Measurements from ENCODE around the gene DPH6.

Gene DPH6

GRCh38 chr15:35540885-35541284 lies 5.1 kb downstream of the DPH6 start:
- no peak for DNase-seq (ENCODE audit: low spot score)

DNA sequence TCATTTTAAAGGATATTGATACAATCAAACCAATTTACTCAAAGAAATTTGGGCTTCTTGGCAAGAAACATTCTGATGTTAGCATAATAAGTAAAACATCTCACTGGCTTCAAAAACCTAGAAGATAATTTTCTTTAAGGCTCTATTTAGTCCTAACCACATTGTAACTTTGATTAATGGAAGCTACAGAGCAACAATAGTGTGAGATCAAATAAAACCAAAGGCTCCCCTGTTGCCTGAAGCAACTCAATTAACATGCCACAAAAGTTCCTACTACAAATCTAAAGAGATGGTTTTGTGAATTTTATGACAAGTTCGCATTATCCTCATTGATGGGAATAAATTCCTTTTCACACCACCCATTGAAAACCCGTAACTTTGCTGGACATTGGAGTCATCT lies 5.9 kb downstream of the DPH6 start:
- DNase-seq (ENCODE audit: low spot score), result no peak

GRCh38 chr15:35535365-35535916 lies 10.5 kb downstream of the DPH6 start:
- DNase-seq (ENCODE audit: low spot score), result no peak

- DNase-seq (ENCODE audit: low spot score), result no peak
Measured at GRCh38 chr15:35533130-35534110, 12.5 kb downstream of the DPH6 start.

- no peak for DNase-seq (ENCODE audit: low spot score)
Measured at GRCh38 chr15:35530698-35531097, 15.3 kb downstream of the DPH6 start.

DNA sequence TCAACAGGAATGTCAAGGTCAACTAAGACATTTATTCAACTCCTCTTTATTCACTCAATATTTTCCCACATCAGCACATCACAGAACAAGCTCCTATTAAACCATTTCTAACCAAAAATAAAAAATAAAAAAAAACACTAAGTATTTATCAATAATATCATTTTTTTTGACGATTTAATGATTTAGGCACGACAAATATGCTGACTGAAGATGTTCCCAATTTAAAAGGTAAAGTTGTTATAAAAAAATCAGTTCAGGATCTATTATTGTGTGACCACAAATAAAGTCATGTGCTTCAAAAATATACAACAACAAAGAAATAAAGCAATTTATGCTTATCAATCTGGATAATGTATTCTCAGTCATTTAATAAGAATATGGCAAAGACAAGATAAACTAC lies 16.2 kb downstream of the DPH6 start:
- DNase-seq (ENCODE audit: low spot score), result no peak

DNA sequence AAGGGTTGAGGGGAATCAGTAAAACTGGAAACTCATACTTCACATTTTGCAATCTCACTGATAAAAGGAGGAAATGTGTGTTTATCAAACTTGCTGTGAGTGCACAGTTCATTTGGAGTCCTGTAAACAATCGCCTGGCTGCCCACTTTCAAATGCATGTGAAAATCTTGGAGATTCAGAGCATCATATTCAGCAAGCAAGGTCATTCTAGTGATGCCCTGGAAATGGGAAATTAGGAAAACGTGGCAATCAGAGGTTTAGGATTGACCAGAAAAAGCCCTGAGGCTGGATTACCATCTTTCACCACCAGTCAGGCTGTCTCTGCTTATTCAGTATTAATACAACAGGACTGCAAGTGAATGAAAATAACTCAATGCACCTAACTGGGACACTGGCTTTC lies 23.9 kb downstream of the DPH6 start:
- DNase-seq (ENCODE audit: low spot score), result no peak

DNA sequence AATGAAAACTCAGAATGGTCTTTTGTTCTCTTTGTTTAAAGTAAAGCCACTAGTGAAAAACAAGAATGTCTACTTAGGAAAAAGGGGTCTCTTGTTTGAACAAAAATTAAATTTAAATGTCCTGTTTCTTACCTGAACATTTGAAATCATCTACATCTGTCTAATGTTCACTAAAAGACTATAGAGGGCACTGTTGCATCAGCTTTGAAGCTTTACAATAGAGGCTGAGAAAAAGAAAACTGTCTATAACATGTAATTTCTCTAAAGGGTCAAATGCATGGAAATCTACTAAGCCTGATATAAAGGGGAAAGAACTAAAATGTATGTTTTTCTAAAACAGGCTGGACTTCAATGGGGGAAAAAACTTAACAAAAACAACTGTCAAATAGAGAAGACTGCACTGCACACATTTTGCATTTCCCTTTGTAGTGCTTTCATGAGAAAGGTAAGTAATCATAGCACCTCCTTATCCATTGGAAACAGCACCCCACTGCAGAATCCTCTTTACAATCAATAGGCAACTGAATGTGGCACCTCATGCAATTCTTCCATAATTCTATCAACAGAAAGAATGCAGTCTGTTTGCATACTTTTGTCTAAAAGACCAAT lies 26.3 kb downstream of the DPH6 start:
- DNase-seq (ENCODE audit: low spot score), result no peak

DNA sequence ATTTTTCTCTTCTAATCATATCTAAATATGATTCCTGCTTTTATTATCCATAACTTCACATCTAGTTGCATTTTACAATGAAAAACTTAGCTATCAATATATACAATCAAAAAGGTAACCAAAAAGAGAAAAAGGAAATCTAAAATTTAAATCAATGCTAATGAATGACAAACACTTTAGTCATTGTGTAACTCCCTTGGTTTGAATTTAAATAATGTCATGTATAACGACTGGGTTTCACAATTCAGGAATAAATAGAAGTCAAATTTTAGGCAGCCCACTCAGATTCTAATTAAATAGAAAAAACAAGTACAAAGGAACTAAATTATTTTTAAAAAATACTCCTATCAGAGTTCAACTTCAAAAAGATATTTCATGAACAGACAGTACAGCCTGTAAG lies 26.9 kb downstream of the DPH6 start:
- DNase-seq (ENCODE audit: low spot score), result no peak

GRCh38 chr15:35514759-35515158 lies 31.2 kb downstream of the DPH6 start:
- no peak for DNase-seq (ENCODE audit: low spot score)

GRCh38 chr15:35507932-35508638 lies 37.9 kb downstream of the DPH6 start:
- DNase-seq (ENCODE audit: low spot score), result no peak

DNA sequence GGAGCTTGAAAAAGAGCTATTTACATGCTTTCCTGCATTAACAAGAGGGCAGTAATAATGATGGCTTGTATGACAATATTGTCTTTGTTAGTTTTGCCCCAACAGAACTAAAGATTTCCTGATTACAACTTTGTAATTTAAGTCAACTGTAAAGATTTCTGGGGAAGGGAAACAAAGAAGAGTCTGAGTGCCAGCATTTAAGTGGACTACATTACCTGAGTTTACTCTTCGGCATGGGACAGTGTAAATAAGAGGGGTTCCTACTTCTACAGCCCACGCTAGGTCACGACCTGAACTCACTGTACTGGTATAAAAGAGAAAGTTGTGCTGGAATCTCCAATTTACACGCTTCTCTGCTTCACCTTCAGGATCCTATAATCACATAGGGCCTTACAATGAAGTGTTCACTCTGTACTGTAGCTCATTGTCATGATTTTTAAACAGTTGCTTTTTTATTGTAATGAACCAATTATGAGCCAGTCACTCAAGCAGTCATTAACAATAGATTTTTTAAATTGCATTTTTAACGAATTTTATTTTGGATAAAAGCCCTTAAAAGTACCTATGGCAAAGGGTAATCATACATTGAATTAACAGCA lies 39.6 kb downstream of the DPH6 start:
- DNase-seq (ENCODE audit: low spot score), result no peak

DNA sequence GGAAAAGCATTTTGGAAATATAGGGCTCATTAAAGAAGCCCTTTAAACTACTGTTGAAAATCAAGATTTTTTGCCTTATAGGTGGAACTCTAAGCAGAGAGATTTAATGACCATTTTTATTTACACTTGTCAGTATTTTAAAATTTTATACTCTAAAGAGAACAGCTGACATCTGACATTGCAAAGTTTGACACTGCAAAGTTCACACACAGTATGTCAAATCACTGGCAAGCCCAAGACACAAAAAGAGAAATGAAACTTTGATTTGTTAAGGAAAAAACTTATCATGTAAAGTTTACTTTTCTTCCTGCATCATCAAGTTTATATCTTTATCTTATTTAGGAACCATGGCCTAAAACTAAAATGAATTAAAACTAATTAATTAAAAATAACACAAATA lies 40.2 kb downstream of the DPH6 start:
- DNase-seq (ENCODE audit: low spot score), result no peak

GRCh38 chr15:35505141-35505540 lies 40.8 kb downstream of the DPH6 start:
- no peak for DNase-seq (ENCODE audit: low spot score)

- DNase-seq (ENCODE audit: low spot score), result no peak
Measured at GRCh38 chr15:35499723-35500122, 46.2 kb downstream of the DPH6 start.

DNA sequence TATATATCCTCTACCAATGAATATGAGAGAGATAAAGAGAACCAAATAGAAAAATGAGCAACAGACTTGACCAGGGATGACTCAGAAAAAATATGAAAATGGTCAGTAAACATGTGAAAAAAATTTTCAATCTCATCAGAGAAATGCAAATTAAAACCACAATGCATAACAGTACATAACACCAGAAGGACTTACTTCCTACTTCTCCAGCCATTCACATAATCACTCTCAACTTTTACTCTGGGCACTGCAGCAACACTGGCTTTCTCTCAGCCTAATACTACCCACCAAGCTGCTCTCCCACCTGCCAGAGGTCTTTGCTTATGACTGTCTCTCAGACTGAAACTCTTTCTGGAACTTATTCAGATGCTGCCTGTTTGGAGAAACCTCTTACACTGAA lies 49.4 kb downstream of the DPH6 start:
- no peak for DNase-seq (ENCODE audit: low spot score)

DNA sequence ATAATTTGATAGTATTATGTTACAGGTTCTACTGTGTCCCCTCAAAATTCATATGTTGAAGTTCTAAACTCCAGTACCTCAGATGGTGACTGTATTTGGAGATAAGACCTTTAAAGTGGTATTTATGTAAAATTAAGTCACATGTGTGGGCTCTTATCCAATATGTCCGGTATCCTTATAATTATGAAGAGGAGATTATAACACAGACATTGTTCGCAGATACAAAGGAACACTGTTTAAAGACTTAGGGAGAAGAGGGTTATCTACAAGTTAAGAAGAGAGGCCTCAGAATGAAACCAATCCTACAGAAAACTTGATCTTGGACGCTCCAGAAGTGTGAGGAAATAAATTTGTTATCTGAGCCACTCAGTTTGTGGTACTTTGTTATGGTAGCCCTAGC lies 50.9 kb downstream of the DPH6 start:
- no peak for DNase-seq (ENCODE audit: low spot score)

DNA sequence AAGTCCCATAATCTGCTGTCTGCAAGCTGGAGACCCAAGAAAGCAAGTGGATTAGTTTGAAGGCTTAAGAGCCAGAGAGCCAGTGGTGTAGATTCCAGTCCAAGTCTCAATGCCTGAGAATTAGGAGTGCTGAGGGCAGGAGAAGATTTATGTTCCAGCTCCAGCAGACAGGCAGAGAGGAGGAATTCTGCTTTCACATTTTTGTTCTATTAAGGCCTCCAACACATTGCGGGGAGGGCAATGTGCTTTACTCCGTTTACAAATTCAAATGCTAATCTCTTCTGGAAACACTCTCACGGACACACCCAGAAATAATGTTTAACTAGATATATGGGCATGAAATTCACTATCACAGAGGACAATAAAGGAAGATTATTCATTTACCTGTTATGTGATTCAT lies 54.0 kb downstream of the DPH6 start:
- DNase-seq (ENCODE audit: low spot score), result peak; percentile 45

DNA sequence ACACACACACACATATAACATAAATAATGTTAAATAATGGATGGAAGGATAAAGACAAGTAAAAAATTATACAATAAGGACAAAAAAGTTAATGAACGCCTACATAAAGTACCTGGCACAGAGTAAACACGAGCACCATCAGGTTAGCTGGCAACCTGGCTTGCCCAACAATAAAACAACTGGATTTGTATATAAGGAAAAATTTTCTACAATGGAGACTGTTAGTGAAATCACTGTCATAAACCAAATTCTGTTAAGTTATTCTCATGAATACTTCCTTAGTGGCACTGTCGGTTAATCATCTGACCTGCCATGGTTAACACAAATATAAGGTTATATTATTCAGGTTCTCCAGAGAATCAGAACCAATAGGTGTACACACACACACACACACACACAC lies 54.8 kb downstream of the DPH6 start:
- no peak for DNase-seq (ENCODE audit: low spot score)

- no peak for DNase-seq (ENCODE audit: low spot score)
Measured at GRCh38 chr15:35490511-35490910, 55.5 kb downstream of the DPH6 start.

DNA sequence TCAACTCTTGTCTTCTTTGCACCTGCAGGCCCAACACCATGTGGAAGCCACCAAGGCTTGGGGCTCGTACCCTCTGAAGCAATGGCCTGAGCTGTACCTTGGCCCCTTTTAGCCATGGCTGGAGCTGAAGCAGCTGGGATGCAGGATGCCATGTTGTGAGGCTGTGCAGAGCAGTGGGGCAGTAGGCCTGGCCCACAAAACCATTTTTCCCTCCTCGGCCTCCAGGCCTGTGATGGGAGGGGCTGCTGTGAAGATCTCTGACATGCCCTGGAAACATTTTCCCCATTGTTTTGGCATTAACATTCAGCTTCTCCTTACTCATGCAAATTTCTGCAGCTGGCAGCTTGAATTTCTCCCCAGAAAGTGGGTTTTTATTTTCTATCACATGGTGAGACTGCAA lies 58.5 kb downstream of the DPH6 start:
- DNase-seq (ENCODE audit: low spot score), result no peak

- DNase-seq (ENCODE audit: low spot score), result no peak
Measured at GRCh38 chr15:35486296-35486695, 59.7 kb downstream of the DPH6 start.

All from D341Med (cell line).